Mesothelial cell of epicardium (in vitro differentiated cells): Measurements from ENCODE around the gene SCUBE2. TPM values are rescaled to one million over a fixed set of nuclear protein-coding genes. Genes with fewer than 3 reads are reported as not detected.

Source experiments
- DNase-seq, 2 experiments: peaks; one replicate each; pipeline ENCODE4 v3.0.0; 2021; ENCODE audit warnings: low spot score in 2 of 2; ENCODE audit not compliant: unreplicated experiment in 2 of 2
- H3K27ac Mint-ChIP-seq: 2 replicates; pipeline ENCODE4 v1.8.0; 2021; ENCODE audit warnings: mixed read lengths
- H3K27me3 Mint-ChIP-seq: 2 replicates; pipeline ENCODE4 v1.8.0; 2021; ENCODE audit warnings: low read depth, mixed read lengths
- H3K36me3 Mint-ChIP-seq: 2 replicates; pipeline ENCODE4 v1.8.0; 2021; ENCODE audit warnings: mixed read lengths
- H3K4me1 Mint-ChIP-seq: 2 replicates; pipeline ENCODE4 v1.8.0; 2021; ENCODE audit warnings: mixed read lengths
- H3K4me3 Mint-ChIP-seq: 2 replicates; pipeline ENCODE4 v1.8.0; 2021; ENCODE audit warnings: mild to moderate bottlenecking, moderate library complexity, mixed read lengths
- H3K9me3 Mint-ChIP-seq: 2 replicates; pipeline ENCODE4 v1.8.0; 2021; ENCODE audit warnings: mixed read lengths
- total RNA-seq: library from RNA; stranded (reverse); gene quantifications from 3 replicates; pipeline ENCODE4 v1.2.1, GENCODE V29; 2021
- TF ChIP-seq, protein P1 (sequence below): fragments of 200-600 bp; sonication (generic); IDR thresholded peaks from one replicate; pipeline ENCODE4 v1.5.0; 2021; ENCODE audit warnings: antibody characterized with exemption; ENCODE audit not compliant: unreplicated experiment

Gene SCUBE2
- total RNA-seq, 1 donor from 2014 or later: 1.1 TPM

GRCh38 chr11:9120664-9121468 lies 29.5 kb upstream of the SCUBE2 start:
- H3K27ac Mint-ChIP-seq: no peak overlapping the region
- no peaks in the 10 kb centered on the region for H3K4me1 Mint-ChIP-seq
- peaks cover 10% of the 10 kb centered on the region for H3K9me3 Mint-ChIP-seq
- no peaks in the 10 kb centered on the region for H3K27me3 Mint-ChIP-seq
- peaks cover 5% of the 10 kb centered on the region for H3K36me3 Mint-ChIP-seq
- TF ChIP-seq, protein P1, sequence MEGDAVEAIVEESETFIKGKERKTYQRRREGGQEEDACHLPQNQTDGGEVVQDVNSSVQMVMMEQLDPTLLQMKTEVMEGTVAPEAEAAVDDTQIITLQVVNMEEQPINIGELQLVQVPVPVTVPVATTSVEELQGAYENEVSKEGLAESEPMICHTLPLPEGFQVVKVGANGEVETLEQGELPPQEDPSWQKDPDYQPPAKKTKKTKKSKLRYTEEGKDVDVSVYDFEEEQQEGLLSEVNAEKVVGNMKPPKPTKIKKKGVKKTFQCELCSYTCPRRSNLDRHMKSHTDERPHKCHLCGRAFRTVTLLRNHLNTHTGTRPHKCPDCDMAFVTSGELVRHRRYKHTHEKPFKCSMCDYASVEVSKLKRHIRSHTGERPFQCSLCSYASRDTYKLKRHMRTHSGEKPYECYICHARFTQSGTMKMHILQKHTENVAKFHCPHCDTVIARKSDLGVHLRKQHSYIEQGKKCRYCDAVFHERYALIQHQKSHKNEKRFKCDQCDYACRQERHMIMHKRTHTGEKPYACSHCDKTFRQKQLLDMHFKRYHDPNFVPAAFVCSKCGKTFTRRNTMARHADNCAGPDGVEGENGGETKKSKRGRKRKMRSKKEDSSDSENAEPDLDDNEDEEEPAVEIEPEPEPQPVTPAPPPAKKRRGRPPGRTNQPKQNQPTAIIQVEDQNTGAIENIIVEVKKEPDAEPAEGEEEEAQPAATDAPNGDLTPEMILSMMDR: no peak
- H3K4me3 Mint-ChIP-seq: no peak overlapping the region
- DNase-seq: no peak

GRCh38 chr11:9118277-9118676 lies 26.9 kb upstream of the SCUBE2 start:
- Mint-ChIP-seq H3K9me3 (peaks cover 18% of the 10 kb centered on the region), H3K27ac (no peak overlapping the region), H3K4me3 (no peak overlapping the region), H3K27me3 (no peaks in the 10 kb centered on the region), H3K36me3 (peaks cover 16% of the 10 kb centered on the region), H3K4me1 (no peaks in the 10 kb centered on the region)
- TF ChIP-seq, protein P1: no peak
- no peak for DNase-seq

- DNase-seq: no peak
- H3K27ac Mint-ChIP-seq: no peak overlapping the region
- H3K4me3 Mint-ChIP-seq: no peak overlapping the region
- H3K27me3 Mint-ChIP-seq: no peaks in the 10 kb centered on the region
- TF ChIP-seq, protein P1: no peak
- peaks cover 31% of the 10 kb centered on the region for H3K36me3 Mint-ChIP-seq
- H3K4me1 Mint-ChIP-seq: peaks cover 5% of the 10 kb centered on the region
- peaks cover 32% of the 10 kb centered on the region for H3K9me3 Mint-ChIP-seq
These were observed 20.7 kb upstream of the SCUBE2 start for GRCh38 chr11:9112075-9112474.

- Mint-ChIP-seq H3K9me3 (peaks cover 32% of the 10 kb centered on the region), H3K4me1 (peaks cover 5% of the 10 kb centered on the region), H3K27me3 (no peaks in the 10 kb centered on the region), H3K4me3 (no peak overlapping the region), H3K36me3 (peaks cover 29% of the 10 kb centered on the region), H3K27ac (no peak overlapping the region)
- TF ChIP-seq, protein P1: no peak
- no peak for DNase-seq
These were observed 18.7 kb upstream of the SCUBE2 start for GRCh38 chr11:9109858-9110731.

DNA sequence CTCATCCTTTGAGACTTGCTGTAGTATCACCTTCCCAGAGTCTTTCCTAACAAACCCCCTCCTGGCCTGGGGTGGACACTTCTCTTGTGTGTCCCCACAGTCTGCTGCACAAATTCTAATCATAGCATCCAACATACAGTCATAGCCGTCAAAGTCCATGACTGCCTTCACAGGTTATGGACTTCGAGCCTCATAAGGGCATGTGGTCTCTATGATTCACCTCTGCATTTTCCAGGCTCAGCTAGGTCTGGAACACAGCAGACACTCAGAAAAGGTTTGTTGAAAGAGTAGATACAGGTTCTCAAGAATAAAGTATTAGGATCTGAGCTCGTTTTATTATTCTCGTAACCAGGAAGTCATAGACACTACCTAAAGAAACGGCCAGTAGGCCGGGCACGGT lies 13.2 kb upstream of the SCUBE2 start:
- no peaks in the 10 kb centered on the region for H3K27me3 Mint-ChIP-seq
- peaks cover 6% of the 10 kb centered on the region for H3K4me1 Mint-ChIP-seq
- no peak overlapping the region for H3K27ac Mint-ChIP-seq
- TF ChIP-seq, protein P1: no peak
- no peaks in the 10 kb centered on the region for H3K9me3 Mint-ChIP-seq
- no peak for DNase-seq
- H3K36me3 Mint-ChIP-seq: no peaks in the 10 kb centered on the region
- no peak overlapping the region for H3K4me3 Mint-ChIP-seq
